ENCODE results near the gene GNA14. TPM values are rescaled to one million over a fixed set of nuclear protein-coding genes. Genes with fewer than 3 reads are reported as not detected.

The GNA14 gene
- total and polyA plus RNA-seq, 2 of the 8 experiments (the other 6 are each of a cell fraction or from before 2014, with no cell fraction given): 3.4 to 6.3 TPM

- Histone ChIP-seq H3K27ac (ENCODE audit: low read depth, low read length) (no peak overlapping the region), H3K79me1 (ENCODE audit: low read depth, low read length) (no peaks in the 10 kb centered on the region), H2BK15ac (ENCODE audit: low read length) (no peak overlapping the region), H4K91ac (replicated peaks; ENCODE audit: insufficient read length, low read length) (no peak overlapping the region), H3K56ac (replicated peaks; ENCODE audit: insufficient read length, low read depth, low read length) (no peak overlapping the region), H2BK20ac (ENCODE audit: low read length) (no peak overlapping the region), H3K36me3 (ENCODE audit: control insufficient read depth in 2 of 4, insufficient read depth in 4 of 4, low read length in 3 of 4) (peaks cover 0 to 11% (median 5%) of the 10 kb centered on the region in 4 experiments; a peak in 4 of 8 replicates), H4K20me1 (replicated peaks in 1 of 2; ENCODE audit: control insufficient read depth in 1 of 2, insufficient read depth in 2 of 2, low read length in 2 of 2) (peaks cover 0 to 2% of the 10 kb centered on the region in 2 experiments), H3K9ac (replicated peaks in 1 of 4; ENCODE audit: extremely low read depth in 1 of 4, low read depth in 3 of 4, low read length in 3 of 4) (no peak overlapping the region), H3K18ac (ENCODE audit: extremely low read depth, low read length) (no peak overlapping the region), H3K9me3 (ENCODE audit: insufficient read depth in 2 of 2, low read depth in 1 of 2, low read length in 1 of 2) (no peaks in the 10 kb centered on the region), H3K4ac (replicated peaks; ENCODE audit: insufficient read length, low read depth, low read length) (no peak overlapping the region), H2BK120ac (replicated peaks; ENCODE audit: low read depth, low read length) (no peak overlapping the region), H3K4me3 (ENCODE audit: extremely low read depth in 1 of 4, insufficient read depth in 2 of 4, low read depth in 3 of 4, low read length in 4 of 4) (no peak overlapping the region), H3K79me2 (ENCODE audit: control insufficient read depth in 1 of 2, insufficient read depth in 2 of 2, low read length in 2 of 2) (no peaks in the 10 kb centered on the region), H4K8ac (ENCODE audit: extremely low read depth, insufficient read depth, low read length) (no peak overlapping the region), H3K4me2 (ENCODE audit: insufficient read depth in 1 of 2, low read depth in 2 of 2, low read length in 2 of 2) (no peak overlapping the region), H4K5ac (ENCODE audit: insufficient read length, low read depth, low read length) (no peak overlapping the region), H3K4me1 (replicated peaks in 1 of 4; ENCODE audit: control insufficient read depth in 3 of 4, insufficient read depth in 4 of 4, low read length in 3 of 4) (no peaks in the 10 kb centered on the region), H2AK5ac (ENCODE audit: low read depth, low read length) (no peak overlapping the region), H2BK5ac (ENCODE audit: low read depth, low read length) (no peak overlapping the region), H2AFZ (ENCODE audit: low read length) (no peak overlapping the region), H3K23me2 (ENCODE audit: low read depth, low read length) (no peaks in the 10 kb centered on the region), H3K14ac (ENCODE audit: insufficient read length) (no peak overlapping the region), H2BK12ac (ENCODE audit: low read depth, low read length) (no peak overlapping the region), H3K27me3 (replicated peaks in 1 of 4; ENCODE audit: control insufficient read depth in 3 of 4, extremely low read depth in 1 of 4, insufficient read depth in 3 of 4, low read length in 3 of 4) (no peaks in the 10 kb centered on the region), H3K23ac (ENCODE audit: insufficient read length) (no peak overlapping the region)
- FAIRE-seq (no peak), DNase-seq (ENCODE audit: low read depth in 1 of 2, low spot score in 2 of 2) (no peak)
- POLR2A ChIA-PET (ENCODE audit: partially characterized antibody): no interaction called here
- WGBS, 2 experiments (ENCODE audit: extremely low coverage in 1 of 2, insufficient coverage in 1 of 2, insufficient read length in 1 of 2, insufficient replicate concordance in 2 of 2, low coverage in 1 of 2, low lambda C conversion rate in 2 of 2, missing lambda C conversion rate in 1 of 2): 84% methylated on average over 2 of the region's 2 CpGs; no CpG with 5 or more reads in 1 of the 2 experiments
- CTCF ChIA-PET (ENCODE audit: partially characterized antibody): no interaction called here
- TF ChIP-seq ATF3 (IDR thresholded peaks at IDR 0.05; ENCODE audit: insufficient read depth, low read depth, low read length) (no peak), CHD1 (IDR thresholded peaks at IDR 0.05; ENCODE audit: low read depth, low read length) (no peak), KDM5A (IDR thresholded peaks at IDR 0.05; ENCODE audit: low read length) (no peak), MAFK (IDR thresholded peaks at IDR 0.05; ENCODE audit: low read depth, low read length) (no peak), SRF (IDR thresholded peaks at IDR 0.05; ENCODE audit: low read depth, low read length) (no peak), CEBPB (IDR thresholded peaks at IDR 0.05; ENCODE audit: low read depth, low read length) (no peak), RXRA (IDR thresholded peaks at IDR 0.05; ENCODE audit: insufficient read depth, low read depth, low read length) (no peak), CTBP2 (IDR thresholded peaks at IDR 0.05; ENCODE audit: borderline replicate concordance, insufficient read depth, insufficient read length, low read length) (no peak), YY1 (IDR thresholded peaks at IDR 0.05; ENCODE audit: low read depth, low read length) (no peak), CTCF (IDR thresholded peaks at IDR 0.05; ENCODE audit: control extremely low read depth in 1 of 3, insufficient read depth in 1 of 3, low read depth in 1 of 3, low read length in 3 of 3) (no peak), JUN (IDR thresholded peaks at IDR 0.05; ENCODE audit: low read depth, low read length) (no peak)
These were observed 245.8 kb downstream of the GNA14 start for GRCh38 chr9:77402286-77402685.

Measured in H1 (cell line).